Pancreas (tissue), 10 donors: ENCODE measurements around the gene DGCR8. TPM values are rescaled to one million over a fixed set of nuclear protein-coding genes. Genes with fewer than 3 reads are reported as not detected.

Source experiments
- ATAC-seq, 4 donors: fragments of 200-7000 bp; cut with Tn5 transposase; one replicate each; pipeline versions ENCODE4 v1.8.0 to v1.9.1; 2020; ENCODE audit warnings: mild to moderate bottlenecking in 4 of 4, moderate library complexity in 4 of 4
- DNase-seq, 6 donors: peaks; one replicate each; pipeline ENCODE4 v3.0.0-alpha.2; 2020
- FAIRE-seq: peaks from 2 replicates; lab custom pipeline; 2012; peaks lifted over from hg19 to GRCh38; lab: Jason Lieb, UNC
- H3K27ac ChIP-seq, 4 donors: fragments of 200-600 bp; sonication (generic); 1 replicate in 3 of 4; 2 replicates in 1 of 4; pipeline versions ENCODE4 v1.5.0 to v1.8.0; 2020
- H3K27me3 ChIP-seq, 4 donors: fragments of 200-600 bp; one replicate each; pipeline ENCODE4 v1.8.0; 2021
- H3K36me3 ChIP-seq, 3 donors: fragments of 200-600 bp; sonication (generic) in 1 of 3; one replicate each; pipeline versions ENCODE4 v1.5.0 to v1.8.0; 2020 to 2021
- H3K4me1 ChIP-seq, 3 donors: fragments of 200-600 bp; one replicate each; pipeline ENCODE4 v1.8.0; 2021
- H3K4me3 ChIP-seq, 4 donors: fragments of 200-600 bp; sonication (generic) in 2 of 4; one replicate each; pipeline versions ENCODE4 v1.5.0 to v1.8.0; 2020 to 2021
- H3K9me3 ChIP-seq, 4 donors: fragments of 200-600 bp; one replicate each; pipeline ENCODE4 v1.8.0; 2021
- CTCF ChIP-seq, 4 donors: fragments of 200-600 bp; sonication (generic) in 3 of 4; IDR thresholded peaks; one replicate each; pipeline versions ENCODE4 v1.5.0 to v1.8.0; 2021; ENCODE audit warnings: antibody characterized with exemption in 4 of 4
- WGBS, 2 donors: extraction: QIAGEN DNeasy Blood & Tissue Kit; methylation state at CpG; one replicate each; pipeline ENCODE4 v1.1.7; 2013; 5-methylcytosine and 5-hydroxymethylcytosine counted together
- intact Hi-C, 3 donors: fragments of 100-400 bp; cut with DNase I; formaldehyde crosslinking; loops; one replicate each; pipeline versions ENCODE4 v1.11.1 to v1.14.2; 2022
- polyA plus RNA-seq, 2 donors: library from polyadenylated mRNA; stranded (reverse); fragments of 200-250 nt; gene quantifications; one replicate each; pipeline ENCODE4 v1.2.3, GENCODE V29; 2013
- total RNA-seq, 6 donors: library from RNA; stranded (reverse); fragmentation: NEBNext Ultra II Directional in 4 of 6; extraction: Animal tissue kit (Norgen Biotek cat#: 25700) in 4 of 6; gene quantifications; one replicate each; pipeline versions ENCODE4 v1.2.1 to v1.2.4, GENCODE V29; 2021 to 2023
- donor health status: healthy with polysubstance abuse.
- donor health status: DM: no; HTN: no; CAD: no; lungs with moderate emphysema.
- donor health status: DM: no; HTN: no; CAD: no.
- donor health status: control.
- donor health status: control.
- donor health status: Bipolar disorder and iron deficiency.
- donor health status: DM: yes; HTN: yes; CAD: no.
- donor health status: DM: no; HTN: no; CAD: no.
- donor health status: DM: no; HTN: no; CAD: no.
- donor health status: DM: yes; HTN: yes; CAD: no.

DGCR8 gene
- total and polyA plus RNA-seq, 8 donors = 14.9 to 31.9 (median 18.9) TPM

DNA sequence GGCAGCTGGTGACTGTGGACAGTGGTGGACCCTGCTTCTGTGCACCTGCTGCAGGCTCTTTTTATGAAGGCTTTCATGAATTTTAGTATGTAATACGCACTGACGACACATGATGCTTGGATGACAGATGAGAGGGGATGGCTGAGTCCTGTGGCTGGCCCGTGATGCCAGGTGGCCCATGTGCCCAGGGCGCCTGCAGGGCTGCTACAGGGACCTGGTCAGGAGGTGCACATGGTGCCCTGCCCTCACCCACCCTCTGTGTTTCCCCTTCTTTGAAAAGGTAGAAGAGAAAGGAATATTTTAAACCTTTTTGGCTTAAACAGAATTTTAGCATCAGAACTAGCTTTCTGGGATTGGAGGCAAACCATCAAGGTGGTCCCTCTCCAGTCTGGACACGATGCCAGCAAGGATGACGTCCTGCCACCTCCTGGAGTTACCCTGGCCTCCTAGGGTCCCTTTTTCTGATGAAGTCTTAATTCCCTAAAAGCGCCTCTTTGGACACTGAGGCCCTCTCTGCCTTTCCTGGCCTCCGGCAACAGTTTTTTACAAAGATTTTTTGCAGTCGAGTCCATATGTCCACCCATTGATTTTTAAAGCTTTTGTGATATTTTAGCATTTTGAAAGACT, 30.4 kb downstream of the DGCR8 start:
- no peaks in the 10 kb centered on the region for H3K27me3 ChIP-seq
- TF ChIP-seq CTCF (IDR thresholded peaks at IDR 0.05) = no peak
- H3K4me3 ChIP-seq = no peak overlapping the region
- H3K27ac ChIP-seq = no peak overlapping the region
- H3K4me1 ChIP-seq = peaks cover 5 to 20% (median 10%) of the 10 kb centered on the region in 3 donors
- intact Hi-C loops = no loop called here
- peak in 2 of 6 donors; percentile 22 to 37 for DNase-seq
- H3K9me3 ChIP-seq = no peaks in the 10 kb centered on the region
- 87 to 91% methylated on average over 9 of the region's 9 CpGs for WGBS, 2 donors
- ATAC-seq = no peak
- no peak for FAIRE-seq
- peaks cover 0 to 48% (median 40%) of the 10 kb centered on the region in 3 donors for H3K36me3 ChIP-seq

DNA sequence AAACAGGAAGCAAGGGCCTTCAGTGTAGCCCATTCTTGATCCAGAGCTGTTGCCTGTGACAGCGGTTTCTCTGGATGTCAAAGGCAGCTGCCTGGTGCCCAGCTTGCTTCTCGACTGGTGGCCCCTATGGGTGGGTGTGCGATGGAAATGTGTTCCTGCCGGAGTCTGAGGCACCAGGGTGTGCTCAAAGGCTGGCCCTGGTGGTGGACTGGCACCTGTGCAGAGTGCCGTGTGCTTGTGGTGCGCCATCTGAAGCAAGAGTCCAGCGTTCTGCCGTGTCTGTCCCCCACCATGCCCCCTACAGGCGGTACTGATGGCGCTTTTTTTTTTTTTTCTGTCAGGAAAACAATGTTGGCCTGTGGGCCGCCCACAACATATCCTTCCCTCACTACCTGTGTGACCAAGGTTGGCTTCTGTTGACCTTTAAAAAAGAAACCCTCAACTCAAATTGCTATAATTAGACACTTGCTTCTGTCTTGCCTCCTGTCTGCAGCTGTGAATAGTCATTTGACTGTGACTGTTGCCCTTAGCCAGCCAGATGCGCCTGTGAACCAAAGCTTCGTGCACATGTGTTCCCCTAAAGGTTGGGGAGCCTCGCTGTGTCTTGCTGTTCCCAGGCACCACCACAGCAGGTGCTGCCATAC, 31.1 kb downstream of the DGCR8 start:
- peaks cover 0 to 45% (median 36%) of the 10 kb centered on the region in 3 donors for H3K36me3 ChIP-seq
- peak in 3 of 4 donors; percentile 8 to 24 (median 19) for ATAC-seq
- intact Hi-C loops = no loop called here
- H3K9me3 ChIP-seq = no peaks in the 10 kb centered on the region
- H3K4me3 ChIP-seq = no peak overlapping the region
- no peak for FAIRE-seq
- H3K4me1 ChIP-seq = peaks cover 5 to 26% (median 10%) of the 10 kb centered on the region in 3 donors
- peak in 2 of 4 donors; percentile 8 to 13 for TF ChIP-seq CTCF (IDR thresholded peaks at IDR 0.05)
- WGBS, 2 donors = 55 to 62% methylated on average over 14 of the region's 14 CpGs
- no peaks in the 10 kb centered on the region for H3K27me3 ChIP-seq
- DNase-seq = peak in 2 of 6 donors; percentile 23 to 40
- H3K27ac ChIP-seq = no peak overlapping the region

- Histone ChIP-seq H3K9me3 (no peaks in the 10 kb centered on the region), H3K27me3 (no peaks in the 10 kb centered on the region), H3K27ac (peak overlapping the region; percentile 23 to 64 (median 46)), H3K36me3 (peaks cover 0 to 37% (median 30%) of the 10 kb centered on the region in 3 donors), H3K4me3 (no peak overlapping the region), H3K4me1 (peaks cover 5 to 28% (median 10%) of the 10 kb centered on the region in 3 donors)
- FAIRE-seq (no peak), ATAC-seq (peak in 3 of 4 donors; percentile 9 to 65 (median 15)), DNase-seq (peak in 5 of 6 donors; percentile 39 to 72 (median 64))
- TF ChIP-seq CTCF (IDR thresholded peaks at IDR 0.05) = no peak
- WGBS, 2 donors = 44 to 50% methylated on average over 7 of the region's 7 CpGs
- intact Hi-C loops = no loop called here
These were observed 31.9 kb downstream of the DGCR8 start for GRCh38 chr22:20111689-20112622.

DNA sequence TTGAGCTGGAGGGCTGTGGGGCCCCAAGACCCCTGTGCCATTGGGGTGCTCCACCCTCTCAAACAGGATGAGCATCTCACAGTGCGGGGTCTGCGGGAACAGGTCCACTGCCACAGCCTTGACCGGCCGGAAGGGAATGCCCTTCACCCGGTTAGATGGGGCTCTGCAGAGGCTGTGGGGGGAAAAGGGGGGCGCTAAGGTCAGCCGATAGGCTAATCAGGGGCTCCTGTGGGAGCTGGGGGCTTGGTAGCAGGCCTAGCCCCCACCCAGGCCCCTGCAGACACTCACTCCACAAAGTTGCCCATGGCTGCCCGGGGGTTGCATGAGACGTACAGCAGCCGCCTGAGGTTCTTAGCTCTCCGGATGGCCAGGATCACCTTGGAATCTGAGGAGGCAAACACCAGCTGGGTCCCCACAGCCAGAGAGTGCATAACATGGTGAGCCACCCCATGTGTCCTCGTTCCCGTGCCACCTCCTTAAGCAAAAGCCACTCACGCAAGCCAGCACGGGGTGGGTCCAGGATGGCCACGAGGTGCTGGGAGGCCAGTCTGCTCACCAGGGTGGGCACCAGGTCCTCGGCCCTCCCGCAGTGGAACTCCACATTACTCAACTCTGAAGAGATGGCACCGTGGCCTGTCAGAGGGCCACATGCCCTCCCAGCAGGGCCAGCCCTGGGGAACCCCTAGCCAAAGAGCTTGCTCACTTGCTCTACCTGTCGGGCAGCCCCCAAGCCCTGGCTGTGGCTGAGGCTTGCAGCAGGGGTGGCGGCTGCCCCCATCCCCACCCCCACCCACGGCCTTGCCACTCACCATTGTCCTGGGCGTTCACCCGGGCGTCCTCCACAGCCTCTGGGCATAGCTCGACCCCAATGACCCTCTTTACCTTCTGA, 32.8 kb downstream of the DGCR8 start:
- H3K27ac ChIP-seq = peak overlapping the region in 2 of 4 donors; percentile 58 to 64

More for the DNA sequence above, 32.8 kb downstream of the DGCR8 start:
- DNase-seq (peak in 2 of 6 donors; percentile 36 to 68), ATAC-seq (no peak), FAIRE-seq (no peak)
- intact Hi-C loops = no loop called here
- Histone ChIP-seq H3K9me3 (no peaks in the 10 kb centered on the region), H3K27me3 (no peaks in the 10 kb centered on the region), H3K36me3 (peaks cover 0 to 28% (median 21%) of the 10 kb centered on the region in 3 donors), H3K4me3 (no peak overlapping the region), H3K4me1 (peaks cover 5 to 28% (median 10%) of the 10 kb centered on the region in 3 donors)
- WGBS, 2 donors = 73 to 77% methylated on average over 26 of the region's 26 CpGs
- TF ChIP-seq CTCF (IDR thresholded peaks at IDR 0.05) = no peak
